WI38 (cell line): ENCODE results near the gene ZNF578.
"Not testable (repeated sequence)": the region's sequence is repeated elsewhere in the genome, so short reads cannot be mapped to it uniquely, and the experiment has no call there.

Experiments used
- H3K4me3 ChIP-seq: 2 replicates; pipeline ENCODE4 v1.5.1; 2011; ENCODE audit warnings: low read depth, mild to moderate bottlenecking, control low read depth, low read length
- TF ChIP-seq, protein P1 (sequence below): IDR thresholded peaks from 2 replicates; pipeline ENCODE4 v1.5.1; 2012; ENCODE audit warnings: low read depth, mild to moderate bottlenecking, control low read depth, low read length

The ZNF578 gene

GRCh38 chr19:52464798-52465470, 11.6 kb downstream of the ZNF578 start:
- TF ChIP-seq, protein P1, sequence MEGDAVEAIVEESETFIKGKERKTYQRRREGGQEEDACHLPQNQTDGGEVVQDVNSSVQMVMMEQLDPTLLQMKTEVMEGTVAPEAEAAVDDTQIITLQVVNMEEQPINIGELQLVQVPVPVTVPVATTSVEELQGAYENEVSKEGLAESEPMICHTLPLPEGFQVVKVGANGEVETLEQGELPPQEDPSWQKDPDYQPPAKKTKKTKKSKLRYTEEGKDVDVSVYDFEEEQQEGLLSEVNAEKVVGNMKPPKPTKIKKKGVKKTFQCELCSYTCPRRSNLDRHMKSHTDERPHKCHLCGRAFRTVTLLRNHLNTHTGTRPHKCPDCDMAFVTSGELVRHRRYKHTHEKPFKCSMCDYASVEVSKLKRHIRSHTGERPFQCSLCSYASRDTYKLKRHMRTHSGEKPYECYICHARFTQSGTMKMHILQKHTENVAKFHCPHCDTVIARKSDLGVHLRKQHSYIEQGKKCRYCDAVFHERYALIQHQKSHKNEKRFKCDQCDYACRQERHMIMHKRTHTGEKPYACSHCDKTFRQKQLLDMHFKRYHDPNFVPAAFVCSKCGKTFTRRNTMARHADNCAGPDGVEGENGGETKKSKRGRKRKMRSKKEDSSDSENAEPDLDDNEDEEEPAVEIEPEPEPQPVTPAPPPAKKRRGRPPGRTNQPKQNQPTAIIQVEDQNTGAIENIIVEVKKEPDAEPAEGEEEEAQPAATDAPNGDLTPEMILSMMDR = no peak
- no peak overlapping the region for H3K4me3 ChIP-seq

DNA sequence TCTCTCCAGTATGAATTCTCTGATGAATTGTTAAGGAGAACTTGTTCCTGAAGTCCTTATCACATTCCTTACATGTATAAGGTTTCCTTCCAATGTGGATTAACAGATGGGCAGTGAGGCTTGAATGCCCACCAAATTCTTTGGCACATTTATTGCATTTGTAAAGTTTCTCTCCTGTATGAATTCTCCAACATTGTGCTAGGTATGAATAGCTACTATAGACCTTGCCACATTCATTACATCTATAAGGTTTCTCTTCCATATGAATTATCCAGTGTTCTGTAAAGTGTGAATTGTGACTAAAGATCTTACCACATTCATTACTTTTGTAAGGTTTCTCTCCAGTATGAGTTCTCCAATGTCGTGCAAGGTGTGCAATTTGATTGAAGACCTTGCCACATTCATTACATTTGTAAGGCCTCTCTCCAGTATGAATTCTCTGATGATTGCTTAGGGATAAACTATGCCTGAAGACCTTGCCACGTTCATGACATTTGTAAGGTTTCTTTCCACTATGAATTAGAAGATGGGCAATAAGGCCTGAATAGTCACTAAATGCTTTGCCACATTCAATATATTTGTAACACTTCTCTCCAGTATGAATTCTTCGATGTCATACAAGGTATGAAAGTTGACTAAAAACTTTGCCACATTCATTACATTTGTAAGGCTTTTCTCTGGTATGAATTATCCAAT, 20.4 kb downstream of the ZNF578 start:
- no peak overlapping the region for H3K4me3 ChIP-seq
- TF ChIP-seq, protein P1 = no peak

DNA sequence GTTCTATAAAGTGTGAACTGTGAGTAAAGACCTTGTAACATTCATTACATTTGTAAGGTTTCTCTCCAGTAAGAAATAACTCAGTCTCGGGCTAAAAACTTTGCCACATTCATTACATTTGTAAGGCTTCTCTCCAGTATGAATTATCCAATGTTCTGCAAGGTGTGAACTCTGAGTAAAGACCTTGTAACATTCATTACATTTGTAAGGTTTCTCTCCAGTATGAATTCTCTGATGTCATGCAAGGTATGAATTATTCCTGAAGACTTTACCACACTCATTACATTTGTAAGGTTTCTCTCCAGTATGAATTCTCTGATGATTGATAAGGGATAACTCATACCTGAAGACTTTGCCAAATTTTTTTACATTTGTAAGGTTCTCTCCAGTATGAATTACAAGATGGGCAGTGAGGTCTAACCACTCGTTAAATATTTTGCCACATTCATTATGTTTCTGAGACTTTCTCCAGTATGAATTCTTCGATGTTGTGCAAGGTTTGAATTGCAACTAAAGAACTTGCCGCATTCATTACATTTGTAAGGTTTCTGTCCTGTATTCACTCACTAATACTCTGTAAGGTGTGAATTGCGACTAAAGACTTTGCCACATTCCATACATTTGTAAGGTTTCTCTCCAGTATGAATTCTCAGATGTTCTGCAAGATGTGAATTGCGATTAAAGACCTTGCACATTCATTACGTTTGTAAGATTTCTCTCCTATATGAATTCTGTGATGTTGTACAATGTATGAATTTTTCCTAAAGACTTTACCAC, 21.2 kb downstream of the ZNF578 start:
- TF ChIP-seq, protein P1 = no peak

DNA sequence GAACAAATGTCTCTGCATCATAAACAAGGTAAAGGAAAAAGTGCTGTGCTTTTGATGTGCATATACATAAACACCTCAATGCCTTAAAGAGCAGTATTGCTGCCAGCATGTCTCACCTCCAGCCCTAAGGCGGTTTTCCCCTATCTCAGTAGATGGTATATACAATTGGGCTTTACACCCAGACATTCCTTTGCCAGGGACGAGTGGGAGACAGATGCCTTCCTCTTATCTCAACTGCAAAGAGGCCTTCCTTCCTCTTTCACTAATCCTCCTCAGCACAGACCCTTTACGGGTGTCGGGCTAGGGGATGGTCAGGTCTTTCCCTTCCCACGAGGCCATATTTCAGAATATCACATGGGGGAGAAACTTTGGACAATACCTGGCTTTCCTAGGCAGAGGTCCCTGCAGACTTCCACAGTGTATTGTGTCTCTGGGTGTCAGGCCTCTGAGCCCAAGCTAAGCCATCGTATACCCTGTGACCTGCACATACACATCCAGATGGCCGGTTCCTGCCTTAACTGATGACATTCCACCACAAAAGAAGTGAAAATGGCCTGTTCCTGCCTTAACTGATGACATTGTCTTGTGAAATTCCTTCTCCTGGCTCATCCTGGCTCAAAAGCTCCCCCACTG, 30.9 kb downstream of the ZNF578 start:
- not testable (repeated sequence) for H3K4me3 ChIP-seq

More for the DNA sequence above, 21.2 kb downstream of the ZNF578 start:
- H3K4me3 ChIP-seq = no peak overlapping the region

DNA sequence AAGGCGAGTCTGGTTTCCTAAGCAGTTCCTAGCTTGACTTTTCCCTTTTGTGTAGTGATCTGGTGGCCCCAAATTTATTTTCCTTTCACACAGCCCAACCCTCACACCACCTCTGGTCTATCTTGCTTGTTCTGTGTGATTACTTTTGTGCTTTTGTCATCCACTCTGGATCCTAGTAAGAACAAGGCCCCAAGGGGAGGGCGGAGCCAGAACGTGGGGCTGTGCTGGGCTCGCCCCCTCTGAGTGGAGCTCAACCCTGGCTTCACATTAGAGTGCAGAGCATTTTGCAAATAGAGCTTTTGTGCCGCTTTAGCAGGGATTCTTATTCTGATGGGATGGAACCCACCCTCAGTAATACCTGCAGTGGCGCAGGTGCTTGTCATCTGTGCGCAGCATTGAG, 31.7 kb downstream of the ZNF578 start:
- not testable (repeated sequence) for H3K4me3 ChIP-seq

GRCh38 chr19:52485561-52486240, 32.3 kb downstream of the ZNF578 start:
- H3K4me3 ChIP-seq = not testable (repeated sequence)

GRCh38 chr19:52492201-52492993, 39.0 kb downstream of the ZNF578 start:
- H3K4me3 ChIP-seq = no peak overlapping the region
- TF ChIP-seq, protein P1 = no peak

GRCh38 chr19:52492994-52493470, 39.7 kb downstream of the ZNF578 start:
- TF ChIP-seq, protein P1 = no peak
- H3K4me3 ChIP-seq = no peak overlapping the region
